ENCODE results near the gene RAB1A. TPM values are rescaled to one million over a fixed set of nuclear protein-coding genes. Genes with fewer than 3 reads are reported as not detected.

RAB1A gene
- total RNA-seq, 4 donors from 2014 or later, result 57.8 to 118 (median 84.7) TPM

DNA sequence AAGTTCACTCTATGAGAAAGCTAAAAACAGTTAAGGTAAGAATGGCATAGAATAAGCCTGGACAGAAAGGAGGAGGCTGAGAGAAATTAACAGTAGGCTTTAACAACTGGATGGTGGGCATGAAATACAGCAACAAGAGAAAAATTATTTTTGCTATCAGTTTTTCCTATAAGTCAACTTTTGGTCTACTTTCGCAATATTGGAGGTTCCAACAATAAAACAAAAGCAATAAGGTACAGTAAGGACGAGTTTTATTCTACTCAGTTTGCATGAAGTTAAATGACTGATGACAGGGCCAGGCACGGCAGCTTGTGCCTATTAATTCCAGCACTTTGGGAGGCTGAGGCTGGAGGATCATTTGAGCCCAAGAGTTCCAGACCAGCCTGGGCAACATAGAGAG lies 17.3 kb downstream of the RAB1A start:
- Histone ChIP-seq H3K4me3 (no peak overlapping the region), H3K9me3 (no peaks in the 10 kb centered on the region), H3K27ac (no peak overlapping the region), H3K36me3 (no peaks in the 10 kb centered on the region), H3K4me1 (peaks cover 0 to 5% (median 2%) of the 10 kb centered on the region in 4 donors), H3K27me3 (no peaks in the 10 kb centered on the region)
- DNase-seq, result no peak
- TF ChIP-seq, protein P1, sequence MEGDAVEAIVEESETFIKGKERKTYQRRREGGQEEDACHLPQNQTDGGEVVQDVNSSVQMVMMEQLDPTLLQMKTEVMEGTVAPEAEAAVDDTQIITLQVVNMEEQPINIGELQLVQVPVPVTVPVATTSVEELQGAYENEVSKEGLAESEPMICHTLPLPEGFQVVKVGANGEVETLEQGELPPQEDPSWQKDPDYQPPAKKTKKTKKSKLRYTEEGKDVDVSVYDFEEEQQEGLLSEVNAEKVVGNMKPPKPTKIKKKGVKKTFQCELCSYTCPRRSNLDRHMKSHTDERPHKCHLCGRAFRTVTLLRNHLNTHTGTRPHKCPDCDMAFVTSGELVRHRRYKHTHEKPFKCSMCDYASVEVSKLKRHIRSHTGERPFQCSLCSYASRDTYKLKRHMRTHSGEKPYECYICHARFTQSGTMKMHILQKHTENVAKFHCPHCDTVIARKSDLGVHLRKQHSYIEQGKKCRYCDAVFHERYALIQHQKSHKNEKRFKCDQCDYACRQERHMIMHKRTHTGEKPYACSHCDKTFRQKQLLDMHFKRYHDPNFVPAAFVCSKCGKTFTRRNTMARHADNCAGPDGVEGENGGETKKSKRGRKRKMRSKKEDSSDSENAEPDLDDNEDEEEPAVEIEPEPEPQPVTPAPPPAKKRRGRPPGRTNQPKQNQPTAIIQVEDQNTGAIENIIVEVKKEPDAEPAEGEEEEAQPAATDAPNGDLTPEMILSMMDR (IDR thresholded peaks at IDR 0.05), result no peak
- no peak for TF ChIP-seq POLR2A (IDR thresholded peaks at IDR 0.05)

DNA sequence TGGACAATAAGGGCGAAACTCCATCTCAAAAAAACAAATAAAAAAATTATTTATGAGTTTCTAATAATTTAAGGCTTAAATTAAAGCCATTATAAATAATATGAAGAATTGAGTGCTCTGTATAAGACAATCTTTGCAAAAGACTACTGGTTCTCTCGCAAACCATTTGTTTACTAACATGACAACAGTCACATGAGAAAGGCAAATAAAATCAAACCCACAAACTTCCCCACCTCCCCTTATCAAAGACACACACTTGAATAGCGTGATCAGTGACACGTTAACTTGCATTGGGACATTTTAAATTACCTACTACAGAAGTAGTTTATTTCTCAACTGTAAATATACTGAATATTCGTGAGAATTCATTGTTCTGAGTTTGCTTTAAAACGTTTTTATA lies 21.1 kb downstream of the RAB1A start:
- Histone ChIP-seq H3K36me3 (peaks cover 0 to 5% (median 0%) of the 10 kb centered on the region in 3 donors), H3K4me3 (no peak overlapping the region), H3K27ac (no peak overlapping the region), H3K4me1 (peaks cover 0 to 5% (median 2%) of the 10 kb centered on the region in 4 donors), H3K9me3 (no peaks in the 10 kb centered on the region), H3K27me3 (no peaks in the 10 kb centered on the region)
- DNase-seq, result no peak
- TF ChIP-seq, protein P1 (IDR thresholded peaks at IDR 0.05), result no peak
- TF ChIP-seq POLR2A (IDR thresholded peaks at IDR 0.05), result no peak

DNA sequence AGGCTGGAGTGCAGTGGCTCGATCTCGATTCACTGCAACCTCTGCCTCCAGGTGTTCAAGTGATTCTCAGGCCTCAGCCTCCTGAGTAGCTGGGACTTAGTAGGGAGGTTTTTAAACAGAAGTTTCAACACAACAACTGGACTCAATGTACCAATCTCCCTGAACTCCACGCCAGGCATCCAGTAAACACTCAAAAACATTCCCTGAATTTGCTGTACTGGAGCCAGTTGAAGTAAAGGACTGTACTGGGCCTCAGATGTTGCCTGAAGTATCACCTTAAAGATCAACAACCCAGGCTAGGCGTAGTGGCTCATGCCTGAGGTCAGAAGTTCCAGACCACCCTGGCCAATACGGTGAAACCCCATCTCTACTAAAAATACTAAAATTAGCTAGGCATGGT lies 22.4 kb downstream of the RAB1A start:
- H3K9me3 ChIP-seq, result no peaks in the 10 kb centered on the region
- H3K27ac ChIP-seq, result no peak overlapping the region

DNA sequence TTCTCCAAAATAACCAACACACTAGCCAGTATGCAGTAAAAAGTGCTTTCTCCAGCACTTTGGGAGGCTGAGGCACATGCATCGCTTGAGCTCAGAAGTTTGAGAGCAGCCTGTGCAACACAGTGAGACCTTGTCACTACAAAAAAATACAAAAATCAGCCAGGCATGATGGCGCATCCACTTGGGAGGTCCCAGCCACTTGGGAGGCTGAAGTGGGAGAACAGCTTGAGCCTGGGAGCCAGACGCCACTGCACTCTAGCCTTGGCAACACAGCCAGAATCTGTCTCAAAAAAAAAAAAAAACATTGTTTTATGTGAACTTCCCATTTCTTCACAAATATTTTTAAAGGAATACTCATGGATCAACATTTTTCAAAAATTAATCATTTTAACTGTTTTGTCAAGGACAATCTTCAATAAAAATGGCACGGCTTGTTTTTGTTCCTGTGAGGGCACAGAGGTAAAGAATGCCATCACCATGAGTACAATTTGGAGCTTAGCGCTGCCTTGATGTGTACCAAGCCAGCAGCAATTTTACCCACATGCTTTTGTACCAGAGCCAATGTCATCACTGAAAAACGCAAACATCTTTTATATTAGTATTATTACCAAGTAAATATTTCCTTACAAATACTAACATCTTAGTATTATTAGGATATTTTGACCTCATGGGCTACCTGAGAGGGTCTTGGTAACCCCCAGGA lies 26.7 kb downstream of the RAB1A start:
- Histone ChIP-seq H3K27ac (no peak overlapping the region), H3K4me1 (no peaks in the 10 kb centered on the region), H3K27me3 (no peaks in the 10 kb centered on the region), H3K36me3 (peaks cover 0 to 56% (median 0%) of the 10 kb centered on the region in 3 donors), H3K9me3 (no peaks in the 10 kb centered on the region), H3K4me3 (no peak overlapping the region)
- TF ChIP-seq, protein P1 (IDR thresholded peaks at IDR 0.05), result no peak
- TF ChIP-seq POLR2A (IDR thresholded peaks at IDR 0.05), result no peak
- DNase-seq, result no peak

More for the DNA sequence above, 22.4 kb downstream of the RAB1A start:
- Histone ChIP-seq H3K27me3 (no peaks in the 10 kb centered on the region), H3K4me3 (no peak overlapping the region), H3K4me1 (no peaks in the 10 kb centered on the region), H3K36me3 (peaks cover 0 to 16% (median 0%) of the 10 kb centered on the region in 3 donors)
- TF ChIP-seq POLR2A (IDR thresholded peaks at IDR 0.05), result no peak
- TF ChIP-seq, protein P1 (IDR thresholded peaks at IDR 0.05), result no peak
- DNase-seq, result no peak

DNA sequence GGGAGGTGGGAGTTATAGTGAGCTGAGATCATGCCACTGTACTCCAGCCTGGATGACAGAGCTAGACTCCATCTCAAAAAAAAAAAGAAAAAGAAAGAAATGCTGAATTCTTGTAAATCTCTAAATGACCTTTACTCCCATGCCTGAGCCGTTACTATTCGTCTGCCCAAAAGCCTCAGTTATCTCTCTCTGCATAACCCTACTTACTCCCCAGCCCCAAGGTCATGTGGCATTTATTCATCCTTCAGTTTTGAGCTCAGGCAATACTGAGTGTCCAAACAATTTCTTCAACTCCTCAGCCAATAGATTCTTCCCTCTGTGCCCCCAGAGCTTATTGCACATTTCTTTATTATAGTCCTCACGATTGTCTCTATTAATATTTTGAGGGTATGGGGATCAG lies 28.8 kb downstream of the RAB1A start:
- no peaks in the 10 kb centered on the region for H3K27me3 ChIP-seq
- no peak overlapping the region for H3K27ac ChIP-seq
- H3K36me3 ChIP-seq, result peaks cover 0 to 76% (median 0%) of the 10 kb centered on the region in 3 donors
- no peaks in the 10 kb centered on the region for H3K9me3 ChIP-seq
- no peaks in the 10 kb centered on the region for H3K4me1 ChIP-seq
- TF ChIP-seq POLR2A (IDR thresholded peaks at IDR 0.05), result no peak
- TF ChIP-seq, protein P1 (IDR thresholded peaks at IDR 0.05), result no peak
- H3K4me3 ChIP-seq, result no peak overlapping the region
- no peak for DNase-seq
